Mononuclear cell (primary cell): ENCODE results near the gene EEIG2. TPM values are rescaled to one million over a fixed set of nuclear protein-coding genes. Genes with fewer than 3 reads are reported as not detected.
A peak's percentile ranks its signal among the peaks of the same experiment; 100 is the strongest.
"Not testable (repeated sequence)": the region's sequence is repeated elsewhere in the genome, so short reads cannot be mapped to it uniquely, and the experiment has no call there.

Experiments
- H3K27me3 ChIP-seq: 2 replicates; pipeline ENCODE4 v1.6.0; 2011; ENCODE audit warnings: low read length, control low read depth; ENCODE audit not compliant: insufficient read depth
- H3K4me1 ChIP-seq: 2 replicates; pipeline ENCODE4 v1.5.1; 2011; ENCODE audit warnings: mild to moderate bottlenecking, low read length, control low read depth; ENCODE audit not compliant: insufficient read depth
- H3K4me3 ChIP-seq: 2 replicates; pipeline ENCODE4 v1.5.1; 2011; ENCODE audit warnings: mild to moderate bottlenecking, low read length, moderate library complexity
- H3K9me3 ChIP-seq: 2 replicates; pipeline ENCODE4 v1.5.1; 2011; ENCODE audit warnings: low read depth, mild to moderate bottlenecking, control low read depth, low read length
- total RNA-seq: library from RNA; depleted of rRNA; stranded (reverse); fragments of >200 nt; gene quantifications from one replicate; pipeline ENCODE4 v1.2.3, GENCODE V29; 2012

Gene EEIG2
- total RNA-seq: 22.9 TPM

GRCh38 chr1:108559215-108560186 lies at the start of gene EEIG2:
EEIG2 (plus strand) TSS chr1:108560100; CDS start chr1:108560429, 329 bp downstream.
- Histone ChIP-seq H3K4me3 (peak within 1 kb of the TSS; percentile 68), H3K27me3 (no peaks in the 10 kb centered on the region), H3K4me1 (peaks cover 71% of the 10 kb centered on the region), H3K9me3 (no peaks in the 10 kb centered on the region)

DNA sequence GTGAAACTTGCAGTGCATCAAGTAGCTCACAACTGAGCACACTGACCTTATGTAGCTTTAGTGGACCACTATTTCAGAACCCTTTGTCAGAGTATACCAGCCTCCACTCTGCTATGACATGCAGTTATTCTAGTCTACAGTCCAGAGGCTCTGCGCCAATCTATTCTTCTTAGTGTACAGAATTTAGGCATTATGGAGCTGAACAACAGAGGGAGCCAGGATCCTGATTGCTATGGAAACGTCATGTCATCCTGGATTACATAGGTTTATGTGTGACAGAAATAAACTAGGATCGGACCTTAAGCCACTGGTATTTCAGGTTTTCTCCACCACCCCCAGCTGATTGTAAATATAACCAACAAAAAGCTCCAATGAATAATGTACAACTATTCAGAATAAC lies 48.1 kb upstream of the EEIG2 start:
- Histone ChIP-seq H3K9me3 (no peaks in the 10 kb centered on the region), H3K4me3 (no peak overlapping the region), H3K27me3 (peaks cover 3% of the 10 kb centered on the region), H3K4me1 (no peaks in the 10 kb centered on the region)

- Histone ChIP-seq H3K4me1 (no peaks in the 10 kb centered on the region), H3K9me3 (no peaks in the 10 kb centered on the region), H3K27me3 (no peaks in the 10 kb centered on the region), H3K4me3 (no peak overlapping the region)
Measured at GRCh38 chr1:108512239-108513043, 47.5 kb upstream of the EEIG2 start.

DNA sequence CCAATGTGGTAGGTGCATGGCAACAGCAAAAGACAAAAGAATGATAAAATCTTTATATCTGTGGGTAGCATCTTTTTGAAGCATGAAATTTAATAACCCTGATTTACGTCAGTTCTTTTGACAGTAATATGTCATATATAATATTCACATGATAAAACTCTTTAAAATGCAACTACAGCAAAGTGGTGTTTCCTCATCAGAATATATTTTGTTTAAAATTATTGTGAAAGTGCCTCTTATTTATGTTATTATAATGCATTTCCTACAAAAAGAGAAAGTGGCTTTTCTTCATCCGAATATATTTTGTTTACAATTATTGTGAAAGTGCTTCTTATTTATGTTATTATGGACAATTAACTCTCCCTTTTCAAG lies 46.9 kb upstream of the EEIG2 start:
- H3K4me3 ChIP-seq: no peak overlapping the region
- H3K27me3 ChIP-seq: no peaks in the 10 kb centered on the region
- no peaks in the 10 kb centered on the region for H3K4me1 ChIP-seq
- no peaks in the 10 kb centered on the region for H3K9me3 ChIP-seq

DNA sequence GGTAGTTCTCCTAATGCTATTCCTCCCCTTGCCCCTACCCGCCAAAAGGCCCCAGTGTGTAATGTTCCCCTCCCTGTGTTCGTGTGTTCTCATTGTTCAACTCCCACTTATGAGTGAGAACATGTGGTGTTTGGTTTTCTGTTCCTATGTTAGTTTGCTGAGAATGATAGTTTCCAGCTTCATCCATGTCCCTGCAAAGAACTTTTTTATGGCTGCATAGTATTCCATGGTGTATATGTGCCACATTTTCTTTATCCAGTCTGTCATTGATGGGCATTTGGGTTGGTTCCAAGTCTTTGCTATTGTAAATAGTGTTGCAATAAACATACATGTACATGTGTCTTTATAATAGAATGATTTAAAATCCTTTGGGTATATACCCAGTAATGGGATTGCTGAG lies 46.0 kb upstream of the EEIG2 start:
- H3K4me1 ChIP-seq, H3K9me3 ChIP-seq, H3K27me3 ChIP-seq, H3K4me3 ChIP-seq: not testable (repeated sequence)

DNA sequence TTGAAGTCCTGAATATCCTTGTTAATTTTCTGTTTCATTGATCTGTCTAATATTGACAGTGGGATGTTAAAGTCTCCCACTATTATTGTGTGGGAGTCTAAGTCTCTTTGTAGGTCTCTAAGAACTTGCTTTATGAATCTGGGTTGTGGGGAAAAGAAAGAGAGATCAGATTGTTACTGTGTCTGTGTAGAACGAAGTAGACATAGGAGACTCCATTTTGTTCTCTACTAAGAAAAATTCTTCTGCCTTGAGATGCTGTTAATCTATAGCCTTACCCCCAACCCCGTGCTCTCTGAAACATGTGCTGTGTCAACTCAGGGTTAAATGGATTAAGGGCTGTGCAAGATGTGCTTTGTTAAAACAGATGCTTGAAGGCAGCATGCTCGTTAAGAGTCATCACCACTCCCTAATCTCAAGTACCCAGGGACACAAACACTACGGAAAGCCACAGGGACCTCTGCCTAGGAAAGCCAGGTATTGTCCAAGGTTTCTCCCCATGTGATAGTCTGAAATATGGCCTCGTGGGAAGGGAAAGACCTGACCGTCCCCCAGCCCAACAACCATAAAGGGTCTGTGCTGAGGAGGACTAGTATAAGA lies 42.5 kb upstream of the EEIG2 start:
- H3K4me1 ChIP-seq, H3K9me3 ChIP-seq, H3K27me3 ChIP-seq, H3K4me3 ChIP-seq: not testable (repeated sequence)

- H3K4me3 ChIP-seq: no peak overlapping the region
- H3K4me1 ChIP-seq: no peaks in the 10 kb centered on the region
- no peaks in the 10 kb centered on the region for H3K9me3 ChIP-seq
- H3K27me3 ChIP-seq: peaks cover 6% of the 10 kb centered on the region
Measured at GRCh38 chr1:108521990-108522393, 37.9 kb upstream of the EEIG2 start.

GRCh38 chr1:108523829-108524228 lies 36.1 kb upstream of the EEIG2 start:
- peaks cover 6% of the 10 kb centered on the region for H3K27me3 ChIP-seq
- no peaks in the 10 kb centered on the region for H3K9me3 ChIP-seq
- H3K4me1 ChIP-seq: no peaks in the 10 kb centered on the region
- no peak overlapping the region for H3K4me3 ChIP-seq

GRCh38 chr1:108524676-108525075 lies 35.2 kb upstream of the EEIG2 start:
- H3K9me3 ChIP-seq: no peaks in the 10 kb centered on the region
- H3K4me3 ChIP-seq: no peak overlapping the region
- H3K27me3 ChIP-seq: peaks cover 6% of the 10 kb centered on the region
- no peaks in the 10 kb centered on the region for H3K4me1 ChIP-seq

GRCh38 chr1:108527135-108527534 lies 32.8 kb upstream of the EEIG2 start:
- Histone ChIP-seq H3K4me1 (no peaks in the 10 kb centered on the region), H3K9me3 (no peaks in the 10 kb centered on the region), H3K27me3 (peaks cover 6% of the 10 kb centered on the region), H3K4me3 (no peak overlapping the region)

DNA sequence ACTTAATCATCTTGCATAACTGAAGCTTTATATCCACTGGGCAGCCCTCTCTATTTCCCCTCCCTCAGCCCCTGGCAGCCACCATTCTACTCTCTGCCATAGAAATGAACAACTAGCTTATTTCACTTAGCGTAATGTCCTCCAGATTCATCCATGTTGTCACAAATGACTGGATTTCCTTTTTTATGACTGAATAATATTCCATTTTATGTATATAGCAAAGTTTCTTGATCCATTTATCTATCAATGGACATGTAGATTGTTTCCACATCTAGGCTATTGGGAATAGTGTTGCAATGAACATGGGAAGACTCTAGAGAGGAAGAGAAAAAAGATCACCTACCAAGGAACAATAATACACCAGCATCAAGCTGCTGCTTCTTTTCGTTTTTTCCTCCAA lies 32.1 kb upstream of the EEIG2 start:
- Histone ChIP-seq H3K4me3 (no peak overlapping the region), H3K4me1 (no peaks in the 10 kb centered on the region), H3K9me3 (no peaks in the 10 kb centered on the region), H3K27me3 (peaks cover 6% of the 10 kb centered on the region)

DNA sequence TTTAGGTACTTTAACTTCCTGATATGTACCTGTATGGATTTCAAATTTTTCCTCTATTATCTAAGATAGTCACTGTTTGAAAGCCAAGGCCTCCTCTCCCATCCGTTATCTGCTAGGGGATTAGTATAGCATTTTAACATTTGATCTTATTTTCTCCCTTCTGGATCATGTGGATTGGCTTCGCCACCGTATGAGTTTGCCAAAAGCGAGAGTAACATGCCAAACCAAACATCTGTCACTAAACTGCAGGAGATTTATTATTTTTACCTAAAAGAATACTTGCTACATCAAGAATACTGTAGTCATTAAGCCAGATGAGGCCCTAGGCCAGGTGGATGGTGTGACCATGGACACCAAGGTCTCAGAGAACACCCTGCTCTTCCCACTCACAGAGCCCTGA lies 28.5 kb upstream of the EEIG2 start:
- no peaks in the 10 kb centered on the region for H3K9me3 ChIP-seq
- peaks cover 1% of the 10 kb centered on the region for H3K27me3 ChIP-seq
- H3K4me1 ChIP-seq: no peaks in the 10 kb centered on the region
- H3K4me3 ChIP-seq: no peak overlapping the region

- no peaks in the 10 kb centered on the region for H3K27me3 ChIP-seq
- H3K4me3 ChIP-seq: no peak overlapping the region
Measured at GRCh38 chr1:108532730-108533129, 27.2 kb upstream of the EEIG2 start.

GRCh38 chr1:108533351-108534083 lies 26.4 kb upstream of the EEIG2 start:
- Histone ChIP-seq H3K4me1 (no peaks in the 10 kb centered on the region), H3K9me3 (no peaks in the 10 kb centered on the region), H3K27me3 (peaks cover under 1% of the 10 kb centered on the region), H3K4me3 (no peak overlapping the region)

More at GRCh38 chr1:108532730-108533129, 27.2 kb upstream of the EEIG2 start:
- H3K9me3 ChIP-seq: no peaks in the 10 kb centered on the region
- H3K4me1 ChIP-seq: no peaks in the 10 kb centered on the region
